Hindlimb muscle (tissue), 1 donor: Measurements from ENCODE around the gene ENAM. TPM values are rescaled to one million over a fixed set of nuclear protein-coding genes. Genes with fewer than 3 reads are reported as not detected.
"Not testable (repeated sequence)": the region's sequence is repeated elsewhere in the genome, so short reads cannot be mapped to it uniquely, and the experiment has no call there.

Source experiments
- DNase-seq: peaks from one replicate; pipeline ENCODE4 v3.0.0-alpha.2; 2013
- polyA plus RNA-seq: library from polyadenylated mRNA; unstranded; fragments of 120-200 nt; gene quantifications from one replicate; pipeline ENCODE4 v1.2.1, GENCODE V29; 2013; ENCODE audit not compliant: insufficient read length

ENAM gene
- polyA plus RNA-seq, 1 donor: 2.9 TPM

- no peak for DNase-seq
Observed at GRCh38 chr4:70629469-70630090, 1.0 kb downstream of the ENAM start.

- DNase-seq: no peak
Observed at GRCh38 chr4:70630162-70630561, 1.6 kb downstream of the ENAM start.

GRCh38 chr4:70632028-70632427 is 3.5 kb downstream of the ENAM start:
- DNase-seq: no peak

GRCh38 chr4:70634482-70634881 is 5.9 kb downstream of the ENAM start:
- no peak for DNase-seq

- no peak for DNase-seq
Observed at GRCh38 chr4:70637239-70637913, 8.8 kb downstream of the ENAM start.

- no peak for DNase-seq
Observed at GRCh38 chr4:70640192-70640591, 11.6 kb downstream of the ENAM start.

- not testable (repeated sequence) for DNase-seq
Observed at GRCh38 chr4:70650741-70651140, 22.2 kb downstream of the ENAM start.

- peak; percentile 14 for DNase-seq
Observed at GRCh38 chr4:70651864-70652506, 23.4 kb downstream of the ENAM start.

- no peak for DNase-seq
Observed at GRCh38 chr4:70654605-70655011, 26.1 kb downstream of the ENAM start.

- DNase-seq: no peak
Observed at GRCh38 chr4:70657326-70657725, 28.8 kb downstream of the ENAM start.

GRCh38 chr4:70658418-70658817 is 29.9 kb downstream of the ENAM start:
- DNase-seq: no peak

GRCh38 chr4:70660106-70660505 is 31.6 kb downstream of the ENAM start:
- no peak for DNase-seq

- DNase-seq: not testable (repeated sequence)
Observed at GRCh38 chr4:70661309-70661922, 32.9 kb downstream of the ENAM start.

- DNase-seq: no peak
Observed at GRCh38 chr4:70666369-70666768, 37.8 kb downstream of the ENAM start, which contains the start of gene JCHAIN. TSS of gene JCHAIN (minus strand) at chr4:70666508. CDS start at chr4:70666490, 18 bp downstream.

- no peak for DNase-seq
Observed at GRCh38 chr4:70667740-70668535, 39.4 kb downstream of the ENAM start.

GRCh38 chr4:70670332-70671014 is 41.9 kb downstream of the ENAM start:
- no peak for DNase-seq

- DNase-seq: no peak
Observed at GRCh38 chr4:70671091-70671490, 42.5 kb downstream of the ENAM start.

GRCh38 chr4:70674191-70674590 is 45.6 kb downstream of the ENAM start:
- DNase-seq: no peak

- no peak for DNase-seq
Observed at GRCh38 chr4:70674731-70675130, 46.2 kb downstream of the ENAM start.

GRCh38 chr4:70676554-70677090 is 48.1 kb downstream of the ENAM start:
- DNase-seq: no peak

- DNase-seq: no peak
Observed at GRCh38 chr4:70678383-70678999, 49.9 kb downstream of the ENAM start.
